Suprapubic skin (tissue), 3 donors: ENCODE results near the gene PHEX.

Experiments
- EP300 ChIP-seq: sonication (generic); formaldehyde crosslinking; IDR thresholded peaks from one replicate; pipeline ENCODE4 v1.6.1; 2017; ENCODE audit warnings: antibody characterized with exemption
- TF ChIP-seq, protein P1 (sequence below), 2 donors: fragments of 200-600 bp in 1 of 2; fragments of 450-650 bp in 1 of 2; sonication (generic) in 1 of 2; IDR thresholded peaks; one replicate each; pipeline ENCODE4 v1.5.1; 2016 to 2019; ENCODE audit warnings: antibody characterized with exemption in 2 of 2, mild to moderate bottlenecking in 1 of 2, moderate library complexity in 1 of 2

DNA sequence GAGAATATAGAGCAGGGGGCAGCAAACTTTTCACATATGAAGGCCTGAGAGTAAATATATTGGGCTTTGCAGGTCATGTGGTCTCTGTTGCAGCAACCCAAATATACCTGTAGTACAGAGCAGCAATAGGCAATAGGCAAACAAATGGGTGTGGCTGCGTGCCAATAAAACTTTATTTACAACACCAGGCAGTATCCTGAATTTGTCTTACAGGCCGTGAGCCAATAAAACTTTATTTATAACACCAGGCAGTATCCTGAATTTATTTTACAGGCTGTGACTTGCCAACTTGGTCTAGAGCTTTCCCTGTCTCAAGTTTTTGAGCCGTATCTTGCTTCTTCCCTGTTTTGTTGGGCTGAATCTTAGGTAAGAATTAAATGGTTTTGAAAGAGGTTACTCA, 118.2 kb downstream of the PHEX start:
- TF ChIP-seq, protein P1, sequence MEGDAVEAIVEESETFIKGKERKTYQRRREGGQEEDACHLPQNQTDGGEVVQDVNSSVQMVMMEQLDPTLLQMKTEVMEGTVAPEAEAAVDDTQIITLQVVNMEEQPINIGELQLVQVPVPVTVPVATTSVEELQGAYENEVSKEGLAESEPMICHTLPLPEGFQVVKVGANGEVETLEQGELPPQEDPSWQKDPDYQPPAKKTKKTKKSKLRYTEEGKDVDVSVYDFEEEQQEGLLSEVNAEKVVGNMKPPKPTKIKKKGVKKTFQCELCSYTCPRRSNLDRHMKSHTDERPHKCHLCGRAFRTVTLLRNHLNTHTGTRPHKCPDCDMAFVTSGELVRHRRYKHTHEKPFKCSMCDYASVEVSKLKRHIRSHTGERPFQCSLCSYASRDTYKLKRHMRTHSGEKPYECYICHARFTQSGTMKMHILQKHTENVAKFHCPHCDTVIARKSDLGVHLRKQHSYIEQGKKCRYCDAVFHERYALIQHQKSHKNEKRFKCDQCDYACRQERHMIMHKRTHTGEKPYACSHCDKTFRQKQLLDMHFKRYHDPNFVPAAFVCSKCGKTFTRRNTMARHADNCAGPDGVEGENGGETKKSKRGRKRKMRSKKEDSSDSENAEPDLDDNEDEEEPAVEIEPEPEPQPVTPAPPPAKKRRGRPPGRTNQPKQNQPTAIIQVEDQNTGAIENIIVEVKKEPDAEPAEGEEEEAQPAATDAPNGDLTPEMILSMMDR (IDR thresholded peaks at IDR 0.05), result no peak
- no peak for TF ChIP-seq EP300
